ENCODE measurements around the gene ILK.
A peak's percentile ranks its signal among the peaks of the same experiment; 100 is the strongest.

ILK gene

DNA sequence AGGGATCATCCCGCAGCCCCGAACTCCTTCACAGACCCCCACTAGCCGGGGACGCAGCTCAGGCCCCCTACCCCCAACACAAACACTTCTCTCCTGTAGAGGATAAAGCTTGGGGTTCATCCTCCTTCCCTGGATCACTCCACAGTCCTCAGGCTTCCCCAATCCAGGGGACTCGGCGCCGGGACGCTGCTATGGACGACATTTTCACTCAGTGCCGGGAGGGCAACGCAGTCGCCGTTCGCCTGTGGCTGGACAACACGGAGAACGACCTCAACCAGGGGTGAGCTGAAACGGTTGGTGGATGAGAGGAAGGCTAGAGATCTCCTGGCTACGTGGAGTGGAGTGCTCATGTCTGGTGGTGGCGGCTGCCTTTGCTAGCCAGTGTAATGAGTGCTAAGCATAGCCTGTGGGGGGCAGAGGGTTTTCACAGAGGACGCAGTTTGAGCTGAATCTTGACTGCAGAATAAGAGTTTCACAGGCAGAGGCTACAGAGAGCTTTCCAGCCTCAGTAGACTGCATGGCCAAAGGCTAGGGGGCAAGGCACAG lies 580 bp downstream of the ILK start:
- Histone ChIP-seq H3K9ac (ENCODE audit: low read length) (peak overlapping the region; percentile 87), H2AFZ (ENCODE audit: low read depth, low read length, severe bottlenecking) (peak overlapping the region; percentile 86), H3K4me3 (ENCODE audit: insufficient read depth, low read length, poor library complexity, severe bottlenecking) (peak overlapping the region; percentile 93), H3K36me3 (ENCODE audit: low read length) (peaks cover 8% of the 10 kb centered on the region; the same call in 1 of the 2 replicates), H4K20me1 (ENCODE audit: low read depth, low read length) (no peaks in the 10 kb centered on the region), H3K27ac (ENCODE audit: low read depth, low read length) (peak overlapping the region; percentile 46), H3K27me3 (ENCODE audit: low read length) (no peaks in the 10 kb centered on the region), H3K9me2 (replicated peaks; ENCODE audit: insufficient read depth, low read length) (no peaks in the 10 kb centered on the region), H3K9me3 (ENCODE audit: insufficient read depth, low read length) (no peaks in the 10 kb centered on the region), H3K4me2 (ENCODE audit: low read depth, low read length, poor library complexity, severe bottlenecking) (peak overlapping the region; percentile 75), H3K79me2 (ENCODE audit: insufficient read depth, low read length) (peaks cover 64% of the 10 kb centered on the region), H3F3A (ENCODE audit: insufficient read depth) (peaks cover 13% of the 10 kb centered on the region; the same call in 1 of the 2 replicates)
- TF ChIP-seq EZH2phosphoT487 (conservative IDR thresholded peaks at IDR 0.05; ENCODE audit: low read length) = no peak
- TF ChIP-seq, protein P1, sequence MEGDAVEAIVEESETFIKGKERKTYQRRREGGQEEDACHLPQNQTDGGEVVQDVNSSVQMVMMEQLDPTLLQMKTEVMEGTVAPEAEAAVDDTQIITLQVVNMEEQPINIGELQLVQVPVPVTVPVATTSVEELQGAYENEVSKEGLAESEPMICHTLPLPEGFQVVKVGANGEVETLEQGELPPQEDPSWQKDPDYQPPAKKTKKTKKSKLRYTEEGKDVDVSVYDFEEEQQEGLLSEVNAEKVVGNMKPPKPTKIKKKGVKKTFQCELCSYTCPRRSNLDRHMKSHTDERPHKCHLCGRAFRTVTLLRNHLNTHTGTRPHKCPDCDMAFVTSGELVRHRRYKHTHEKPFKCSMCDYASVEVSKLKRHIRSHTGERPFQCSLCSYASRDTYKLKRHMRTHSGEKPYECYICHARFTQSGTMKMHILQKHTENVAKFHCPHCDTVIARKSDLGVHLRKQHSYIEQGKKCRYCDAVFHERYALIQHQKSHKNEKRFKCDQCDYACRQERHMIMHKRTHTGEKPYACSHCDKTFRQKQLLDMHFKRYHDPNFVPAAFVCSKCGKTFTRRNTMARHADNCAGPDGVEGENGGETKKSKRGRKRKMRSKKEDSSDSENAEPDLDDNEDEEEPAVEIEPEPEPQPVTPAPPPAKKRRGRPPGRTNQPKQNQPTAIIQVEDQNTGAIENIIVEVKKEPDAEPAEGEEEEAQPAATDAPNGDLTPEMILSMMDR (IDR thresholded peaks at IDR 0.05; ENCODE audit: insufficient read depth, low read length, poor library complexity, severe bottlenecking) = peak; percentile 18

DNA sequence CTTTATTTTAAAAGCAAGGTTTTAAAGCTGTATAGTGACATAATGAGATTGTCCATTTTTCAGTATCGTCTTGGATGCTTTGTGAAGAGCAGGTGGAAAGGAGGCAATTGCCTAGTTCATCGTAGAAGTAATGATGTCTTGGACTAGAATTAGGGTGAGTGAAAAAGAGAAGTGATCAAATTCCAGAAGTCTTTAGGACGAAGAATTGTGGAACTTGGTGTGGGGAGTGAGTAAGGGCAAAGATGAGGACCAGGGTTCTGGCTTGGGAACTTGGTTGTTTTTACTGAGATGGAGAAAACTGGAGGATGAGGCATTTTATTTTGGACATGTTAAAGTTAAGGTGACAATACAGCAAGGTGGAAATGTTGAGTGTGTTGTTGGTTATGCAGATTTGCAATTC lies 1.2 kb downstream of the ILK start:
- Histone ChIP-seq H3K4me3 (ENCODE audit: insufficient read depth, low read length, poor library complexity, severe bottlenecking) (peak overlapping the region; percentile 93), H3K27me3 (ENCODE audit: low read length) (no peaks in the 10 kb centered on the region), H3K79me2 (ENCODE audit: insufficient read depth, low read length) (peaks cover 58% of the 10 kb centered on the region)

DNA sequence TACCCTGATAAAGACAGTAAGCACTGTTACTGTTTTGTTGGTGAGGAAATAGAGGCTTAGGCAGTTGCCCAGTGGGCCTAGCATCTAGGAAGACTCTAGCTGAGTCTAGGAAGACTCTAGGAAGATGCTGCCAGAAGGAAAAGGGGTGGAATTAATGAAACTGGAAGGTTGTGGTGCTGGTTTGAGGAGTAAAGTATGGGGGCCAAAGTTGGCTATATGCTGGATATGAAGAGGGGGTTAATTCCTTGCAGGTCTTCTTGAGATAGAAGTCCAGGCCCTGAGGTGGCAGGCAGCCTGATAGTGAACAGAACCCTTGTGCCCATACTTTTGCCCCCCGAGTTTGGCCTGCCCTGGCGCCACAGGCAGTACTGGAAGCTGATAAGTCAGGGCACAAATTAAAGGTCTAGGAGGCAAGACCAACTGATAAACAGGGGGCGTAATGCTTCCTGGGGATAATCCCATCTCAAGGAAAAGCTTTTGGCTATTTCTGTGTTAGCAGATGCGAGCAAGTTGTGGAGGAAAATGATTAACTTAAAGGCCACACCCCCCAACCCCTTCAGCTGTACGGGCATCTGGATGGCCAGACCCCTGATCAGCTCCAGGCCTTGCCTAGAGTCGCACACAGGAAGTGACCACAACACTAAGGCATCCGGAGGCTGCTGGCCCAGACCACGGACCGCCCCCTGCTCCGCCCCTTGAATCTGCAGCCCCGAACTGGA lies 3.1 kb downstream of the ILK start:
- TF ChIP-seq, protein P1 (IDR thresholded peaks at IDR 0.05; ENCODE audit: insufficient read depth, low read length, poor library complexity, severe bottlenecking) = no peak
- no peak for TF ChIP-seq EZH2phosphoT487 (conservative IDR thresholded peaks at IDR 0.05; ENCODE audit: low read length)
- H3K27me3 ChIP-seq (ENCODE audit: low read length) = no peaks in the 10 kb centered on the region
- peak overlapping the region; percentile 33 for H3K4me2 ChIP-seq (ENCODE audit: low read depth, low read length, poor library complexity, severe bottlenecking)
- H3K27ac ChIP-seq (ENCODE audit: low read depth, low read length) = peak overlapping the region; percentile 44
- H3K9me3 ChIP-seq (ENCODE audit: insufficient read depth, low read length) = no peaks in the 10 kb centered on the region
- no peaks in the 10 kb centered on the region for H4K20me1 ChIP-seq (ENCODE audit: low read depth, low read length)
- no peaks in the 10 kb centered on the region for H3K9me2 ChIP-seq (replicated peaks; ENCODE audit: insufficient read depth, low read length)
- H3K9ac ChIP-seq (ENCODE audit: low read length) = no peak overlapping the region
- H3K36me3 ChIP-seq (ENCODE audit: low read length) = no peaks in the 10 kb centered on the region
- no peak overlapping the region for H3K4me3 ChIP-seq (ENCODE audit: insufficient read depth, low read length, poor library complexity, severe bottlenecking)
- H3F3A ChIP-seq (ENCODE audit: insufficient read depth) = peaks cover 13% of the 10 kb centered on the region; the same call in 1 of the 2 replicates
- H2AFZ ChIP-seq (ENCODE audit: low read depth, low read length, severe bottlenecking) = no peak overlapping the region
- peaks cover 48% of the 10 kb centered on the region for H3K79me2 ChIP-seq (ENCODE audit: insufficient read depth, low read length)

More for the DNA sequence above, 1.2 kb downstream of the ILK start:
- Histone ChIP-seq H3F3A (ENCODE audit: insufficient read depth) (peaks cover 13% of the 10 kb centered on the region; the same call in 1 of the 2 replicates), H2AFZ (ENCODE audit: low read depth, low read length, severe bottlenecking) (no peak overlapping the region), H3K9ac (ENCODE audit: low read length) (peak overlapping the region; percentile 87), H3K9me3 (ENCODE audit: insufficient read depth, low read length) (no peaks in the 10 kb centered on the region), H3K9me2 (replicated peaks; ENCODE audit: insufficient read depth, low read length) (no peaks in the 10 kb centered on the region), H3K27ac (ENCODE audit: low read depth, low read length) (peak overlapping the region; percentile 46), H4K20me1 (ENCODE audit: low read depth, low read length) (no peaks in the 10 kb centered on the region), H3K4me2 (ENCODE audit: low read depth, low read length, poor library complexity, severe bottlenecking) (peak overlapping the region; percentile 75), H3K36me3 (ENCODE audit: low read length) (0 out of 2 replicates have a peak, but pooled peaks cover 2% of the 10 kb centered on the region)
- TF ChIP-seq, protein P1 (IDR thresholded peaks at IDR 0.05; ENCODE audit: insufficient read depth, low read length, poor library complexity, severe bottlenecking) = no peak
- TF ChIP-seq EZH2phosphoT487 (conservative IDR thresholded peaks at IDR 0.05; ENCODE audit: low read length) = no peak
